ENCODE results near the gene MCCC2. TPM values are rescaled to one million over a fixed set of nuclear protein-coding genes. Genes with fewer than 3 reads are reported as not detected.
A peak's percentile ranks its signal among the peaks of the same experiment; 100 is the strongest.

The MCCC2 gene
- total and polyA plus RNA-seq, 2 donors (not counting 1 experiment from before 2014, with no cell fraction given): 25.7 to 49.7 TPM

- no peak overlapping the region for H3K4me3 ChIP-seq (ENCODE audit: control extremely low read depth in 1 of 5, extremely low read depth in 1 of 5, insufficient read depth in 1 of 5, low read depth in 2 of 5, low read length in 4 of 5)
- CTCF ChIA-PET: no interaction called here
- H3K9ac ChIP-seq (ENCODE audit: low read length): no peak overlapping the region
- H3K79me2 ChIP-seq (ENCODE audit: control insufficient read depth, insufficient read depth, low read length): peaks cover 9% of the 10 kb centered on the region
- H3K27ac ChIP-seq (ENCODE audit: low read length in 2 of 2): no peak overlapping the region
- H3K4me3 Mint-ChIP-seq: no peak overlapping the region
- H3K9me3 ChIP-seq (ENCODE audit: control extremely low read depth in 1 of 3, control insufficient read depth in 2 of 3, insufficient read depth in 1 of 3, low read length in 2 of 3): no peaks in the 10 kb centered on the region
- H2AFZ ChIP-seq (ENCODE audit: insufficient read depth, low read depth, low read length, poor library complexity, severe bottlenecking): no peak overlapping the region
- intact Hi-C loops (cut with micrococcal nuclease): no loop called here
- no peaks in the 10 kb centered on the region for H3K27me3 Mint-ChIP-seq
- no peaks in the 10 kb centered on the region for H4K20me1 ChIP-seq (ENCODE audit: control insufficient read depth, insufficient read depth, low read length, poor library complexity, severe bottlenecking)
- H3K27ac Mint-ChIP-seq: no peak overlapping the region
- TF ChIP-seq EZH2 (IDR thresholded peaks at IDR 0.05; ENCODE audit: borderline replicate concordance, insufficient read depth, low read depth, low read length, poor library complexity, severe bottlenecking): no peak
- no peak for TF ChIP-seq CTCF (IDR thresholded peaks at IDR 0.05)
- WGBS (ENCODE audit: insufficient coverage): 100% methylated on average over 3 of the region's 4 CpGs
- peaks cover 13% of the 10 kb centered on the region for H3K4me1 Mint-ChIP-seq
- DNase-seq (no peak), ATAC-seq (ENCODE audit: low read depth) (no peak)
- H3K4me1 ChIP-seq (ENCODE audit: control insufficient read depth in 2 of 2, insufficient read depth in 2 of 2, low read length in 2 of 2): peaks cover 10 to 14% of the 10 kb centered on the region in 2 donors
- H3K27me3 ChIP-seq (replicated peaks in 1 of 4; ENCODE audit: control extremely low read depth in 1 of 4, control insufficient read depth in 3 of 4, insufficient read depth in 4 of 4, low read length in 3 of 4): no peaks in the 10 kb centered on the region
- H3K9me3 Mint-ChIP-seq (ENCODE audit: insufficient read depth): no peaks in the 10 kb centered on the region
- H3K36me3 ChIP-seq (replicated peaks in 1 of 2; ENCODE audit: control extremely low read depth in 1 of 2, control insufficient read depth in 1 of 2, extremely low read depth in 1 of 2, insufficient read depth in 2 of 2, low read length in 1 of 2): no peaks in the 10 kb centered on the region
- no peak overlapping the region for H3K4me2 ChIP-seq (replicated peaks; ENCODE audit: low read depth, low read length, poor library complexity, severe bottlenecking)
- POLR2A ChIA-PET: no interaction called here
Measured at GRCh38 chr5:71582945-71583584, 4.1 kb upstream of the MCCC2 start.

GRCh38 chr5:71586052-71586940 is 844 bp upstream of the MCCC2 start:
- Histone ChIP-seq H2AFZ (ENCODE audit: insufficient read depth, low read depth, low read length, poor library complexity, severe bottlenecking) (peak overlapping the region; percentile 99), H3K9me3 (ENCODE audit: control extremely low read depth in 1 of 3, control insufficient read depth in 2 of 3, insufficient read depth in 1 of 3, low read length in 2 of 3) (no peaks in the 10 kb centered on the region), H3K36me3 (replicated peaks in 1 of 2; ENCODE audit: control extremely low read depth in 1 of 2, control insufficient read depth in 1 of 2, extremely low read depth in 1 of 2, insufficient read depth in 2 of 2, low read length in 1 of 2) (no peaks in the 10 kb centered on the region), H4K20me1 (ENCODE audit: control insufficient read depth, insufficient read depth, low read length, poor library complexity, severe bottlenecking) (no peaks in the 10 kb centered on the region), H3K9ac (ENCODE audit: low read length) (peak overlapping the region; percentile 99), H3K27ac (ENCODE audit: low read length in 2 of 2) (peak overlapping the region; percentile 83 to 97), H3K4me2 (replicated peaks; ENCODE audit: low read depth, low read length, poor library complexity, severe bottlenecking) (peak overlapping the region; percentile 81), H3K79me2 (ENCODE audit: control insufficient read depth, insufficient read depth, low read length) (peaks cover 41% of the 10 kb centered on the region), H3K4me3 (ENCODE audit: control extremely low read depth in 1 of 5, extremely low read depth in 1 of 5, insufficient read depth in 1 of 5, low read depth in 2 of 5, low read length in 4 of 5) (peak overlapping the region; percentile 72 to 95 (median 92)), H3K4me1 (ENCODE audit: control insufficient read depth in 2 of 2, insufficient read depth in 2 of 2, low read length in 2 of 2) (peaks cover 27 to 32% of the 10 kb centered on the region in 2 donors), H3K27me3 (replicated peaks in 1 of 4; ENCODE audit: control extremely low read depth in 1 of 4, control insufficient read depth in 3 of 4, insufficient read depth in 4 of 4, low read length in 3 of 4) (no peaks in the 10 kb centered on the region)
- CTCF ChIA-PET: no interaction called here
- WGBS (ENCODE audit: insufficient coverage): 74% methylated on average over 13 of the region's 22 CpGs
- peak; percentile 2 for ATAC-seq (ENCODE audit: low read depth)
- intact Hi-C loops (cut with micrococcal nuclease): loop anchor here (5.0 kb wide), 1 partner anchor 721 kb away; no protein-coding TSS in a partner anchor
- POLR2A ChIA-PET: no interaction called here
- no peak for TF ChIP-seq CTCF (IDR thresholded peaks at IDR 0.05)
- no peak for TF ChIP-seq EZH2 (IDR thresholded peaks at IDR 0.05; ENCODE audit: borderline replicate concordance, insufficient read depth, low read depth, low read length, poor library complexity, severe bottlenecking)
- H3K4me3 Mint-ChIP-seq: peak overlapping the region; percentile 97
- peaks cover 39% of the 10 kb centered on the region for H3K4me1 Mint-ChIP-seq
- no peaks in the 10 kb centered on the region for H3K27me3 Mint-ChIP-seq
- H3K9me3 Mint-ChIP-seq (ENCODE audit: insufficient read depth): no peaks in the 10 kb centered on the region
- no peak for DNase-seq
- H3K27ac Mint-ChIP-seq: peak overlapping the region; percentile 99

Measured in B cell (primary cell).